NCI-H524 (cell line): ENCODE measurements around the gene SLC25A21.

Source experiments
- DNase-seq, 2 experiments: peaks; one replicate each; lab custom pipeline; 2025; lab: John Stamatoyannopoulos, UW

The SLC25A21 gene

DNA sequence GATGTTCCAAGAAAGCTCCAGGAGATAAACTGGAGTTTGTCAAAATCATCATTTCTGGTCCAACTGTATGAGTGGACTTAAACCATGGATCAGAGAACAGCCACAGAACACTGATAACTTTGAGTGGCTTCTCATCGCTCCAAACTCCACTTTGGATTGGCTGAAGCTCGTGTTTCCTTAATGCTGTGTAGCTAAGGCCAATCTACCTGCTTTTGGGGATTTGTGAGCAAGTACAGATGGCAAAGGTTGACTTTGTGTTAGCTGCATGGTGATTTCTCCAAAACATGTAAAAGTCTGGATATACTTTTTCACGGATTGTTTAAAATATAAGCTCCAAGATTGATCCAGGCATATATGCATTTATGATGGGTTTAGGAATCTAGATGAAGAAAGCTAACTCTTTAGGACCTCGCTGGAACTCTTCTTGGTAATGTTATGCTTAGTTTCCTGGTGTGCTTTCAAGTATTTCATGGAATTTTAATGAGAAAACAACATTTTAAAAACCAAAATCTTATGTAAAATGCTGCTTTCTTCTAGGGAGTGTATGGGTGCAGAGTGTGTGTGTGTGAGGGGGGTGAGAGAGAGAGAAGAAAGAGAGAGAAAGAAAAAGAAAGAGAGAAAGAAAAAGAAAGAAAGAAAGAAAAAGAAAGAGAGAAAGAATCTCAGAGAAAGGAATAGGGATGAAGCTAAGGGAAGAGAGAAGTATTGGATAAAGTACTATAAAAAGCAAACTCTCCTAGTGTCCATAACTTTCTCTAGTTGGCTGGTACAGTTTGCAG, 522.3 kb downstream of the SLC25A21 start:
- DNase-seq = no peak

DNA sequence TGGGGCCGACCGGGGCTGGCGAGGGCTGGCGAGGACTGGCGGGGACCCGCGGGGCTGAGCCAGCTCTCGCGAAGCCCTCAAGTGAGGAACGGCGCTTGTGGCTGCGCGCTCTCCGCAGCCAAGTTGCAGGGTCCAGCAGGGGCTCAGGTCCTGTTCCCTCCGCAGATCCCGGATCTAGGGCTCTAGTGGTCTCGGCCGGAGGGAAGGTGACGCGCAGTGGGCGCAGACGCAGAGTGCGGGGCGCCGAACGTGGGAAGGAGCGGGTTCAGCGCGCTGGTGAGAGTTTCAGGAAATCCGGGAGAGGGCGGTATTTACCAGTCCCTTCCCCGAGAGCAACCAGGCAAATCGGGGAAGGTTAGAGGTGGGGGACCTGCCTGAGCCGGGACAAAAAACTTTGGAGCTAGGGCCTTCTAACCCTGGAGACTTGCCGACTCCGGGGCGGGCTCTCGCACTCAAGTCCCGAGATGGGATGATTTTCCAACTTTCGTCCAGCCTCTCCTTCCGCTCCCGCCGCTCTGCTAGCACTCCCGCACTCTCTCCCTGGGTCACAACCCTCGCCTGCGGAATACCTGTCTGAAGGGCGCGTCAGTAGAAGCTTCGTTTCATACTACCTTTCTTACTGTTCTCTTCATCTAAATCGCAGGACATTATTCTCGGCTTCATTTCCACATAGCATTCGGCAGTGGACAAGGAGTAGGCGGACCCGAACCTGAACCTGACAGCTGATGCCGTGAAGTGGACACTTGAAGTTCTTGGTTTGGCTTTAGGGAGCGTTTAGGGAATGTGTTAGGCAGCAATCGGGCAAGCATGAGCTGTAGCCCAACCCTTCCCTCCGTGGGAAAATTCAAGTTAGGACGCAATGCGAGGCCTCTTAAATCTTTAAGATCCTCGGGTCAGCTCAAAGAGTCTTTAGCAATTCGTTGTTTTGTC, 524.3 kb downstream of the SLC25A21 start:
- peak; percentile 89 to 91 for DNase-seq

DNA sequence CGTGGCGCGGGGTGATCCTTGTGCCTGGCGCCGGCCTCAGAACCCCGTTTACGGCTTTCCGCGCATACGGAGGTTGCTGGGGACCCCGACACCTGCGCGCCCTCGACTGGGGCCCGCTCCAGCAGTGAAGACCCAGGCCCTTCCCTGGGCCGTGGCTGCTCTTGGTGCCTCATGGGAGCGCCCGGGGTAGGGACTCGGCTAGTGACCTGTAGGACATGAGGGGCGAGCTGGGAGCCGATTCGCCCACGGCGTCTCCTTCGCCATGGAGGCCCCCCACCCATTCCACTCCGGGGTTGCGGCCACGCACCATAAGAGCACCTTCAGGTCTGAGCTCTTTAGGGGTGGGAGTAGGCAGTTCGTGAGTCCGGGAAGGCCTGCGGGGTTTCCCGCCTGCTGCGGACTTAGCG, 525.0 kb downstream of the SLC25A21 start:
- peak in 1 of 2 experiments; percentile 65 for DNase-seq

DNA sequence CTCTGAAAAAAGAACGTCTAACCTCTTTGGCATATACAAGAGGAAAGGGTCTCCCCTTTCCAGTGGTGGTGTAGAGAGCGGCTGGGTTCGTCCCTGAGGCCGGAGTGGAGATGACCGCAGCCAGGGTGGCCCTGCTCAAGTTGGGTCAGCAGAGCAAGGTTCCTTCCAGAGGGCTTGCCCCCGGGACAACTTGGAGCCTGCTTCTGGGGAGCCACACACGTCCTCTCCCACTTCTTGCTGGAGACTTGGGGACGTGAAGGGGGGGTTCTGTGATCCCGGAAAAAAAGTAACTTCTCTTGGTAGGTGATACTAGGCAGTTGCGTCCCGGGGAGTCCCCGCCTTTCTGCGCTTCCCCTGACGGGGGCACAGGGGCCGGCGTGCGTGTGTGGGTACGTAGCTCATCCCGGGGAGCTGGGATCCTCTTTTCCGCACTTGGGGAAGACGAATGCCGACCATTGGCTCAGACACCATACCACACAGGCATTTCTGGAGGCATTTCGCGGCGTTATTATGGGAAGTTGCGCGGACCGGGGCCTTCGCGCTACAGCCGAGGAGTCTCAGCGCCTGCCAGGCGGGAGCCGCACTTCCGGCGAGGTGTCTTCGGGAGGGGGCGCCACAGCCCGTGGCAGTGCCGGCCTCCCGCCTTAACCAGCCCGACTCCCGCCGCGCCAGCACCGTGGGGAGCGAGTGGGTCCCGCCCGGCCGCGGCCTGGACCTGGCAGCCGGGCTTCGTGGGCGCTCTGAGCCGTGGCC, 525.6 kb downstream of the SLC25A21 start:
- peak; percentile 55 to 76 for DNase-seq

DNA sequence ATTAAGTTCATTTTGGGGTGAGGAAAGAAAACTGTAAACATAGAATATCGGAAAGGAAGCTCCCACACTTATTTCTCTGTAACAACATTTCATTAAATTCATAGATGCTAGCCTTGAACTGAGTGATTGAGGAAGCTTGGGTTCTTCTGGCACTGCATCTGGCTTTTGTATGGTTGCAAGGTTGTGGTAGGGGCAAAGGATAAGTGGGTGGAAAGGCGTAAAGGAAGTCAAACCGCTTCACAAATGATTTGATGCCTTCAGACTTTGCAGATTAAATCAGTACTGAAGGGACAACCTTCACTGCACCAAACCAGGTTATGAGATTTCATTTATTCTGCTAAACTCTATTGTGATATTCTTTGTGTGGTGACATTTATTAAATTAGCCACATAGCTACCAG, 538.8 kb downstream of the SLC25A21 start:
- no peak for DNase-seq
